Activated CD8-positive, alpha-beta memory T cell treated with anti-CD3 and anti-CD28 coated beads, Interleukin-2, amount 10 ng/mL, durations not matched to agents 7 days and 5 days (primary cell): ENCODE data around the gene CD8B2. TPM values are rescaled to one million over a fixed set of nuclear protein-coding genes. Genes with fewer than 3 reads are reported as not detected.
"Not testable (repeated sequence)": the region's sequence is repeated elsewhere in the genome, so short reads cannot be mapped to it uniquely, and the experiment has no call there.

Source experiments
- ATAC-seq: fragments of 150-1000 bp; cut with Tn5 transposase; one replicate; pipeline ENCODE4 v1.10.0; 2021; ENCODE audit warnings: moderate library complexity
- CTCF ChIA-PET: fragments of 350-600 bp; sonication (Branson Sonifier 250); formaldehyde crosslinking; loops from one replicate; lab custom pipeline; 2021; ENCODE audit warnings: antibody characterized with exemption; lab: Charles Lee
- DNase-seq: peaks from one replicate; pipeline ENCODE4 v3.0.0-alpha.2; 2020
- H3K27ac Mint-ChIP-seq: one replicate; pipeline ENCODE4 v1.8.0; 2021; ENCODE audit warnings: mild to moderate bottlenecking, mixed read lengths
- H3K27me3 Mint-ChIP-seq: one replicate; pipeline ENCODE4 v1.8.0; 2021; ENCODE audit warnings: mixed read lengths
- H3K36me3 Mint-ChIP-seq: one replicate; pipeline ENCODE4 v1.8.0; 2021; ENCODE audit warnings: mild to moderate bottlenecking, mixed read lengths
- H3K4me1 Mint-ChIP-seq: one replicate; pipeline ENCODE4 v1.8.0; 2021; ENCODE audit warnings: mixed read lengths
- H3K4me3 Mint-ChIP-seq: one replicate; pipeline ENCODE4 v1.8.0; 2021; ENCODE audit warnings: mild to moderate bottlenecking, moderate library complexity, mixed read lengths
- H3K9me3 Mint-ChIP-seq: one replicate; pipeline ENCODE4 v1.8.0; 2022; ENCODE audit warnings: low read depth, mixed read lengths
- total RNA-seq, 2 experiments: library from RNA; stranded (reverse); gene quantifications; one replicate each; pipeline ENCODE4 v1.2.3, GENCODE V29; 2021

Gene CD8B2
- total RNA-seq, 2 experiments from 2014 or later = 3.7 to 7.0 TPM

DNA sequence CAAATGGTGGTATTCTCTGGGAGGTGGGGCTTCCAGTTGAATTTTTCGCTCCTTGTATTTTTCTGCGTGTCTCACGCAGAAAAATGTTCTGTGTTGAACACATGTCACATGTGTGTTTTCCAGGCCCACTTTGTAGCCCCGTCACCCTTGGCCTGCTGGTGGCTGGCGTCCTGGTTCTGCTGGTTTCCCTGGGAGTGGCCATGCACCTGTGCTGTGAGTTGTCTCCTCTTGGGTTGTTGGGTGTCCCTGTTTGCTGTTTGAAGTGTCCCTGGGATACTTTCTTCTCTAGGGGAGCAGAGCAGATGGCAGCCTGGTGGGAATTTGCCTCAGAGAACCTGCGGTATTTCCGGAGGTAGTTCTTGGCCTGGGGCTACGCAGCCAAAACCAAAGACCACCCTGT is 15.2 kb downstream of the CD8B2 start:
- H3K4me3 Mint-ChIP-seq, CTCF ChIA-PET, H3K27me3 Mint-ChIP-seq, ATAC-seq, DNase-seq, H3K27ac Mint-ChIP-seq, H3K9me3 Mint-ChIP-seq, H3K36me3 Mint-ChIP-seq: not testable (repeated sequence)
- peaks cover 15% of the 10 kb centered on the region for H3K4me1 Mint-ChIP-seq

DNA sequence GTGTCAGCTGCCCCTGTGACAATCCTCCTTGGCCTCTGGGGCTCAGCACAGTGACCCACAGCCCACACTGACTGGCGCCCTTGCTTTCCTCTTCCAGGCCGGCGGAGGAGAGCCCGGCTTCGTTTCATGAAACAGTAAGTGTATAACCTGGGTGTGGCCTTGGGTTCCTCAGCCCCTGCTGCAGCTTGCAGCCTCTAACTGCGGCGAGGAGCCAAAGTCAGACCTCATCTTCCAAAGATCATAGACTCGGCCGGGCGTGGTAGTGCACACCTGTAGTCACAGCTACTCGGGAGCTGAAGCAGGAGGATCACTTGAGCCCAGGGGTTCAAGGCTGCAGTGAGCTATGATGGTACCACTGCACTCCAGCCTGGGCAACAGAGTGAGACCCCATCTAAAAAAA is 17.0 kb downstream of the CD8B2 start:
- H3K27me3 Mint-ChIP-seq, CTCF ChIA-PET, H3K27ac Mint-ChIP-seq, H3K36me3 Mint-ChIP-seq, DNase-seq, H3K9me3 Mint-ChIP-seq, H3K4me3 Mint-ChIP-seq: not testable (repeated sequence)
- peaks cover 16% of the 10 kb centered on the region for H3K4me1 Mint-ChIP-seq
- ATAC-seq = peak; percentile 31

DNA sequence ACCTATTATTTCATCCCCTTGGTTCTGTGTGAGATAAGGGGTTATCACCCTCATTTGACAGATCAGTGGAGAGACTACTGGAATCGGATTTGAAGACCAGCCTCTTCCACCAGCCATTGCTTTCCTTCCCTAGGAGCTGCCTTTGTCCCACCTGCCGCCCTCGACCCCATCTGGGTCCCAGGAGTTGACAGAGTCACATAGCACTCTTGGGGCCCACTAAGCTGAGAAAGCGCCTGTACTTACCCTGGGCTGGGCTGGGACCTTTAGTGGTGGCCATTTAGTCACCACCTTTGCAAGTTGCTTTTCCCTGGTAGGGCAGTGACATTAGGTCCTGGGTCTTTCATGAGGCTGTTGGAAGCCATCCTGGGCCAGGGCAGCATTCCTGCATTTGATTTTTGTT is 17.6 kb downstream of the CD8B2 start:
- DNase-seq, H3K9me3 Mint-ChIP-seq, H3K27me3 Mint-ChIP-seq, H3K36me3 Mint-ChIP-seq, H3K4me3 Mint-ChIP-seq, CTCF ChIA-PET, H3K27ac Mint-ChIP-seq, ATAC-seq: not testable (repeated sequence)
- peaks cover 16% of the 10 kb centered on the region for H3K4me1 Mint-ChIP-seq

DNA sequence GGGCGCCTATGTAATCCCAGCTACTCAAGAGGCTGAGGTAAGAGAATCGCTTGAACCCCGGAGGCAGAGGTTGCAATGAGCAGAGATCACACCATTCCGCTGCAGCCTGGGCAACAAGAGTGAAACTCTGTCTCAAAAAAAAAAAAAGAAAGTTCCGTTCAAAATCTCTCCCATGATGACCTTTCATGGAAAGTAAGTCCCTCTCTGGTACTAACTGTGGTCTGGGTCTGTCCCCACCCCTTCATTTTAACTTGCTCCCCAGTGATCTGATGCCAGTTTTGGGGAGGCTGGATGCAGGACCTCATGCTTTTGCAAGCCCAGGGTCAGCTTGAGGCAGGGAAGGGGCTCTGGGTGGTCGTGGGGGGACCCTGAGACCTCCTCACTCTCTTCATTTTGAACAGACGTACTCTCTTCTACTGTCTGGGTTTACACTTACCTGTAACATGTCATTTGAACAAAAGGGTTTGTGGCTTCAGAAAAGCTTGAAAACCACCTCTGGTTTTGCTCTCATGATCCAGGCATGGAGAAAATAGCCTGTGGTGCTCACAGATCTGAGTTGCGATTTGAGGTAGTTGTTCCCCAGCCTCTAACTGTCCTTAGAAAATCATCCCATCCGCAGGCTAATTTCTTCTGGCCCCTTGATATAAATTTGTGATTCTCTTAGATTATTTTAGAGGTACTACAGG is 19.0 kb downstream of the CD8B2 start:
- H3K4me3 Mint-ChIP-seq = not testable (repeated sequence)
- peaks cover 16% of the 10 kb centered on the region for H3K4me1 Mint-ChIP-seq

DNA sequence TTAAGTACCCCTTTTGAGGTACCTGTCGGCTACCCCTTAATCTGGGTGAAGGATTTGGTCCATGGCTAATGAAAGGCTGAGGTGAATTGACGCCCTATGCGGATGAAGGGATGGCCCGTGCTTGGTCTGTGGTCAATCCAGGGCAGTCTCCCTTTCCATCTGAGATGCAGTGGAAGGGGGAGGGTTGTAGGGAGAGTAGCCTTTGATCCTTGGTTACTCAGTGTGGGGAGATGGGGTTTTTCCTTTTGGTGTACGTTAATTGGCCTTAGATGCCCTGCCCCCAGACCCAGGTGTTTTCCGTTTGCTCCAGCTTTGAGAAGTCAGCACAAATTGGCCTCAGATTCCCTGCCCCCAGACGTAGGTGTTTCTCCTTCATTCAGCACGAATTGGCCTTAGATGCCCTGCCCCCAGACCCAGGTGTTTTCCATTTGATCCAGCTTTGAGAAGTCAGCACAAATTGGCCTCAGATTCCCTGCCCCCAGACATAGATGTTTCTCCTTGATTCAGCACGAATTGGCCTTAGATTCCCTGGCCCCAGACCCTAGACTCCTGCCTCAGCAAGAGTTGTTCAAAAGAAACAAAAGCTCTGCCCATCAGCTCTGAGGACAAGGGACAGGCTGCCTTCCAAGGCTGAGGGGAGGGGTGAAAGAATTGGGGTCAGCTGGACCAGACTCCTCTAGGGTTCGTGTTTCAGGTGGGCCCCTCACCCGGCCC is 21.7 kb downstream of the CD8B2 start:
- H3K9me3 Mint-ChIP-seq, DNase-seq, ATAC-seq, H3K36me3 Mint-ChIP-seq, H3K27me3 Mint-ChIP-seq, H3K4me3 Mint-ChIP-seq, CTCF ChIA-PET, H3K27ac Mint-ChIP-seq: not testable (repeated sequence)
- peaks cover 23% of the 10 kb centered on the region for H3K4me1 Mint-ChIP-seq

More for the DNA sequence above, 19.0 kb downstream of the CD8B2 start:
- CTCF ChIA-PET, DNase-seq, H3K36me3 Mint-ChIP-seq, H3K9me3 Mint-ChIP-seq, H3K27me3 Mint-ChIP-seq: not testable (repeated sequence)
- H3K27ac Mint-ChIP-seq = peak overlapping the region; percentile 86
- ATAC-seq = peak; percentile 45

DNA sequence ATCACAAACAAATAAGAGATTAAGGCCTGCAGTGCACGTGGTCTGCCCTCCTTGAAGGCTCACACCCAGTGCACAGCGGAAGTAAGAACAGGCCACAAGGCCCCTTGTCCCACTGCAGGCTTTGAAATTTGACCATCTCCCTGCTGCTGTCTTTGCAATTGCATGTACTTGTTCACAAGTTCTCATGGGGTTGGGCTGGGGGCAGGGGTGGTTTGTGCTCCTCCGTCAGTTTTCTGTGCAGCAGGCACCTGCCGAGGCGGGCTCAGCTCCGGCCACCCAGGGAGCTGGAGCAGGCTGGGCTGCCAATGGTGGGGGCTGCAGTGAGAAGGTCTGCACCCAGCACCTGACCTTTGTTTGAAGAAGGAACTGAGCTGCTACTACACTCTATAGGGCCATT is 22.2 kb downstream of the CD8B2 start:
- H3K36me3 Mint-ChIP-seq, DNase-seq, H3K4me3 Mint-ChIP-seq, H3K27ac Mint-ChIP-seq, H3K27me3 Mint-ChIP-seq, CTCF ChIA-PET, H3K9me3 Mint-ChIP-seq, ATAC-seq: not testable (repeated sequence)
- peaks cover 23% of the 10 kb centered on the region for H3K4me1 Mint-ChIP-seq

DNA sequence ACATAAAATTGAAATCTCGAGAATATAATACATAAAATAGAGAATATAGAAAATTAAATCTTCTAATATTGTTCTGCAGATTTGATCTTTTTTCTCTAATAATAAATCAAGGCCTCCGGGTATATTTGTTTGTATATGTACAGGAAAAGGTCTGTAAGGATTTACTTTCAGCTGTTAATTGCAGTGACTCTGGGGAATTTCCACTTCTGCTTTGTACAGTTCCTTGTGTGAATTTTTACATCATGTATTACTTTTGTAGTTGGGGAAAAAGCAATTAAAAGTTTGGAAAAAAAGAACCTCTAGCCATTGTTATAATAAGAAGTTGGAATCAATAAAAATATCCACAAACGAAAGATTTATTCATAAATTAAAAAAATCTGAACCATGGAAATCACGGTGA is 23.6 kb downstream of the CD8B2 start:
- peaks cover 23% of the 10 kb centered on the region for H3K4me1 Mint-ChIP-seq
- H3K9me3 Mint-ChIP-seq, DNase-seq, H3K27ac Mint-ChIP-seq, CTCF ChIA-PET, ATAC-seq, H3K36me3 Mint-ChIP-seq, H3K4me3 Mint-ChIP-seq, H3K27me3 Mint-ChIP-seq: not testable (repeated sequence)

DNA sequence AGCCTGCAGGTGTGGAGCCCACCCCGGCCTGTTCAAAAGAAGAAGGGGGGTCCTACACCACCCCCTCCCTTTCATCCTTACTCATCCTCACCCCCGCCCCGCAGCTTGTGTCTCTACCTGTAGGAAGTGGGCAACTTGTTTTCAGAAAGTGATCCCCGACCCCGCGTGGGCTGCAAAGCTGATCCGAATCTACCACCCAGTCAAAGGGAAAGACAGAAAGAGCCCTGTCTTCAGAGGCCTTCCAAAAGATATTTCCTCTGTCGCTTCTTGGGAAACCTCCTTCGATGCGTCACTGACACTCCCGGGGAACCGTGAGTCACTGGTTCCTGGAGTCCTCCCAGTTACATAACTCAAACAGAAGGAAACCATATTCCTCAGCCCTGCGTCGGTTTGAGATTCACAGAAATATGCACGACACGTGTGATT is 24.3 kb downstream of the CD8B2 start:
- H3K9me3 Mint-ChIP-seq, H3K27me3 Mint-ChIP-seq, H3K4me3 Mint-ChIP-seq: not testable (repeated sequence)

DNA sequence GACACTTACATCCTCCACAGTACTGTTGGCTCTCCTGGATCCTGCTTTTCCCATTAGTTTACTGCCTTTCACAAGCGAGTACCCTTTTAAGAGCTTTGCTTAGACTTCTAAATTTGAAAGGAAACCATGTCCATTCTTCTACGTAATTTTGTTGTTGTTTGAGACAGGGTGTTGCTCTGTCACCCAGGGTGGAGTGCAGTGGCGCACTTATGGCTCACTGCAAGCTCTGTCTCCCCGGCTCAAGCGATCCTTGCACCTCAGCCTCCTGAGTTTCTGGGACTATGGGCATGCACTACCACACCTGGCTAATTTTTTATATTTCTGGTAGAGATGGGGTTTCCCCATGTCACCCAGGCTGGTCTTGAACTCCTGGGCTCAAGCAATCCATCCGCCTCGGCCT is 24.8 kb downstream of the CD8B2 start:
- CTCF ChIA-PET, DNase-seq, H3K36me3 Mint-ChIP-seq, ATAC-seq, H3K4me3 Mint-ChIP-seq, H3K27ac Mint-ChIP-seq, H3K9me3 Mint-ChIP-seq, H3K27me3 Mint-ChIP-seq: not testable (repeated sequence)
- peaks cover 14% of the 10 kb centered on the region for H3K4me1 Mint-ChIP-seq

More for the DNA sequence above, 24.3 kb downstream of the CD8B2 start:
- CTCF ChIA-PET, H3K36me3 Mint-ChIP-seq, H3K27ac Mint-ChIP-seq: not testable (repeated sequence)
- H3K4me1 Mint-ChIP-seq = peaks cover 18% of the 10 kb centered on the region
- ATAC-seq (peak; percentile 40), DNase-seq (peak; percentile 46)

DNA sequence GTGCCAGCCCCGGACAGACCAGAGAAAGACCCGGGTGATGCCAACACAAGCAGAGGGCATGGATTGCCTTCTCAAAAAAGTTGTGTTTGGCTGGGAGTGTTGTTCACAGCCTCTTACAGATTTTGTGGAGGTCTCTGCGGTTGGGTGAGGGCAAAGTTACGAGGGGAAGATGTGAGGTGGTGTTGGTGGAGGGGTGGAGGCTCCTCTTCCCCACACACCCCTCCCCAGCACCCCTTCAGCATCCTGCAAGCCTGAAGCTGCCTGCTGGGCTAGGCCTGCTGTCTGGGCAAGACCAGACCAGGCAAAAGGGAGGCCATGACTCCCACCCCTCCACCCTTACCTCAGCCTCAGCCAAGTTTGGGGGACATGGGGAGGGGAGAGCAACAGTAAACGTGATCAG is 26.2 kb downstream of the CD8B2 start:
- CTCF ChIA-PET, H3K27me3 Mint-ChIP-seq, H3K27ac Mint-ChIP-seq, H3K36me3 Mint-ChIP-seq, H3K4me1 Mint-ChIP-seq, DNase-seq, ATAC-seq, H3K9me3 Mint-ChIP-seq, H3K4me3 Mint-ChIP-seq: not testable (repeated sequence)

DNA sequence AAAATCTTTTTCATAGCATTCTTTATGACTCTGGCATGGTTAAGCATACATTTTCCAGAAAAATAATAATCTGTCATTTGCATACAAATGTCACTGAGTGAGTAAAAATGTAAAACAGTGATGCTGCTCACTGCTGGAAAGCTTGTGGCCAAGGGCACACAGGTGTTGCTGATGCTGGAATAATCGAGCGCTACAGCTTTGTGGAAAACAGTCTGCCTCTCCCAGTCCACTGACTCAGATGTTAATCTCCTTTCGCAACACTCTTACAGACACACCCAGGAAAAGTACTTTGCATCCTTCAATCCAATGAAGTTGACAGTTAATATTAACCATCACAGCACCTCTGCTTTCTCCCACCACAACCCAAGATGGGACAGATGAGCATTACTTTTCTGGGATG is 27.7 kb downstream of the CD8B2 start:
- not testable (repeated sequence) for DNase-seq, H3K4me1 Mint-ChIP-seq, H3K4me3 Mint-ChIP-seq, H3K9me3 Mint-ChIP-seq, H3K27me3 Mint-ChIP-seq, ATAC-seq, H3K36me3 Mint-ChIP-seq, H3K27ac Mint-ChIP-seq
- CTCF ChIA-PET = interaction anchor here (0.9 to 1.5 kb wide), 2 partner anchors 28 to 67 kb away, joined by 3 read pairs; no protein-coding TSS in a partner anchor

DNA sequence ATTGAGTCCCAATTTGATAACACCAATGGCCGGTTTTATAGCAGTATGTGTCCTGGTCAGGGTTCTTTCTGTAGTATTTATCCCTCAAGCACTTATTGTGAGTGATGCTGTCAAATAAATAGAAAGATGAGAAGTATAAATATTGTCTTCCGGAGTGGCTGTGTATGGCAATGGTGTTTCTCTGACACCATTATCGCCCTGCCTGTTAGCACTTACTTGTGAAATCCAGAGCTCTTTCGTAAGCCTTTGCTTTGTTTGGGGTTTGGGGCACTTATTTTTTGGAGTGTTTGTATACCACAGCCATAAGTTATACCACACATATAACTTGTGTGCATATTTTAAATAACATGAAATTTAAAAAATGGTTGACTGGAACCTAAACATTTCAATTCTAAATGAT is 29.3 kb downstream of the CD8B2 start:
- CTCF ChIA-PET = no interaction called here
- DNase-seq (no peak), ATAC-seq (no peak)
- Mint-ChIP-seq H3K36me3 (no peaks in the 10 kb centered on the region), H3K27ac (no peak overlapping the region), H3K9me3 (no peaks in the 10 kb centered on the region), H3K4me3 (no peak overlapping the region), H3K27me3 (no peaks in the 10 kb centered on the region), H3K4me1 (peaks cover 8% of the 10 kb centered on the region)

DNA sequence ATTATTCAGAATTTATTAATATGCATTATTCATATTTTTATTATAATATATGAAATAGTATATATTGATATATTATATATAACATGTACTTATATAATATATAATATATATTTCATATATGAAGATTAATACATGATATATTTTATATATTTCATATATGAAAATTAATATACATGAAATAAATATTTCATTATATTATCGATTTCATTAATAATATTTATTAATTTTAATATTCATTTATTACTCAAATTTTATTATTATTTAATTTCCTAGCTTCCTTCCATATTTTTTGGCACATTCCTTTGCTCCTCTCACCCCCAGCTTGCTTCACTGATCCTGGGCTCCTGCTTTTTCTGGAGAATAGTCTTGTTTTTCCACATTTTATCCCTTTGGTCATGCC is 29.7 kb downstream of the CD8B2 start:
- Mint-ChIP-seq H3K4me1 (peaks cover 5% of the 10 kb centered on the region), H3K9me3 (no peaks in the 10 kb centered on the region), H3K36me3 (no peaks in the 10 kb centered on the region), H3K4me3 (no peak overlapping the region), H3K27ac (no peak overlapping the region), H3K27me3 (no peaks in the 10 kb centered on the region)
- DNase-seq = no peak
- ATAC-seq = no peak
- CTCF ChIA-PET = interaction anchor here (0.8 kb wide), 1 partner anchor 27 kb away, joined by 3 read pairs; no protein-coding TSS in a partner anchor

DNA sequence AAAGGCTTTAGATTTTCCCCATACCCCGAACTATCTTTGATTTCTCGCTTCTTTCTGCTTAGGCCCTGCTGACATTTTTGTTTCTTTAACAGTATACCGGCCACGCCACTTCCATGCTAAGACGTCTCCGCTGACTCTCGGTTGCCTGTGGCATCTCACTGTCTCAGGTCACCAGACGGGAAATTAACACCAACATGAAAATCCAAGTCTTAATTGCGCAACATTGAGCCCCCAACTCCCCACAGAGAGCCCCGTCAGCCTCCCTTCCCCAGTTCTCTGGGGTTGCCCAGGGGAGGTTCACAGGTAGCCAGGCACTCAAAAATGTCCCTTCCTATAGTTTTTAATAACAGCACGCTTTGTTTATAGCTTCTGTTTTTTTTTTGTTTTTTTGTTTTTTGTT is 30.2 kb downstream of the CD8B2 start:
- no peaks in the 10 kb centered on the region for H3K27me3 Mint-ChIP-seq
- CTCF ChIA-PET = interaction anchor here (0.5 to 0.8 kb wide), 2 partner anchors 26 to 65 kb away, joined by 3 read pairs; no protein-coding TSS in a partner anchor
- ATAC-seq (no peak), DNase-seq (no peak)
- no peaks in the 10 kb centered on the region for H3K9me3 Mint-ChIP-seq
- no peak overlapping the region for H3K27ac Mint-ChIP-seq
- H3K36me3 Mint-ChIP-seq = no peaks in the 10 kb centered on the region
- H3K4me3 Mint-ChIP-seq = no peak overlapping the region
- peaks cover under 1% of the 10 kb centered on the region for H3K4me1 Mint-ChIP-seq
